HepG2 (cell line): ENCODE measurements around the gene TSGA10.

Experiments used
- CTCF ChIP-seq: sonication (generic); formaldehyde crosslinking; IDR thresholded peaks from 2 replicates; pipeline ENCODE4 v1.5.0; 2020; ENCODE audit warnings: mild to moderate bottlenecking, missing genetic modification reagents, moderate library complexity
- EP300 ChIP-seq, 3 experiments: sonication (generic) in 1 of 3; formaldehyde crosslinking in 1 of 3; IDR thresholded peaks; 2 replicates each; pipeline versions ENCODE4 v1.5.1 to v1.6.1; 2011 to 2020; ENCODE audit warnings: low read depth in 2 of 3, low read length in 2 of 3, borderline replicate concordance in 1 of 3, improper control_type of control experiment in 1 of 3, mild to moderate bottlenecking in 1 of 3, missing genetic modification reagents in 1 of 3, moderate library complexity in 1 of 3
- FOXA3 ChIP-seq: IDR thresholded peaks from 2 replicates; pipeline ENCODE4 v1.6.1; 2016; ENCODE audit warnings: missing genetic modification reagents, missing compliant biosample characterization
- POLR2A ChIP-seq, 2 experiments: IDR thresholded peaks; 2 replicates each; pipeline ENCODE4 v1.6.1; 2011; ENCODE audit warnings: low read depth in 2 of 2, low read length in 2 of 2, mild to moderate bottlenecking in 1 of 2, moderate library complexity in 1 of 2; ENCODE audit not compliant: insufficient read depth in 1 of 2
- ZIK1 ChIP-seq: sonication (generic); formaldehyde crosslinking; IDR thresholded peaks from 2 replicates; pipeline ENCODE4 v1.5.0; 2020; ENCODE audit warnings: mild to moderate bottlenecking, low read depth, missing genetic modification reagents, borderline replicate concordance
- ZNF781 ChIP-seq: sonication (generic); formaldehyde crosslinking; IDR thresholded peaks from 2 replicates; pipeline ENCODE4 v1.5.1; 2020; ENCODE audit warnings: borderline replicate concordance, mild to moderate bottlenecking, missing genetic modification reagents; ENCODE audit errors: not compliant biosample characterization

DNA sequence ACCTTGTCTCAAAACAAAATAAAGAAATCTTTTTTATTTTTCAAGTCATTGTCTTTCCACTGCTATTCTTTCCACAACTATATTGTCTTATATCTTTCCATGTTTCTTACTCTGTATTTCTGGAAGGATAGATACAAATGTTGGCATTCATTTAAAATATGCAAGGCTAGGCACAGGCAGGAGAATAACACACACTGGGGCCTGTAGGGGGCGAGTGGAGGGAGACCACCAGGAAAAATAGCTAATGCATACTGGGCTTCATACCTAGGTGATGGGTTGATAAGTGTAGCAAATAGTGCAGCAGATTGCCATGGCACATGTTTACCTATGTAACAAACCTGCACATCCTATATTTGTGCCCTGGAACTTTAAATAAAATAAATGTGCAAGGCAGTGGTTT, 35.8 kb upstream of the TSGA10 start:
- TF ChIP-seq CTCF (0 out of 2 replicates have a peak, but pooled peaks have one; percentile 21), ZNF781 (no peak), FOXA3 (CRISPR knock-in tag) (no peak), POLR2A (IDR thresholded peaks at IDR 0.05; ENCODE audit: insufficient read depth in 1 of 2, low read depth in 2 of 2, low read length in 2 of 2) (no peak), EP300 (IDR thresholded peaks at IDR 0.05; ENCODE audit: low read depth in 2 of 2, low read length in 2 of 2) (no peak), EP300 (CRISPR knock-in tag; IDR thresholded peaks at IDR 0.05; ENCODE audit: borderline replicate concordance) (no peak), ZIK1 (no peak)
